Metanephros (tissue), 2 donors: ENCODE results near the gene DEGS1. TPM values are rescaled to one million over a fixed set of nuclear protein-coding genes. Genes with fewer than 3 reads are reported as not detected.

Experiments used
- small RNA-seq: library from RNA; depleted of rRNA; stranded (forward); fragments of <200 nt; gene quantifications from one replicate; pipeline ENCODE3, GENCODE V24; 2014; ENCODE audit warnings: low replicate concordance
- total RNA-seq: library from RNA; depleted of rRNA; stranded (reverse); fragments of >200 nt; gene quantifications from one replicate; pipeline ENCODE4 v1.2.3, GENCODE V29; 2014

Gene DEGS1
- 39.5 TPM for total RNA-seq

GRCh38 chr1:224182866-224183590 lies at the start of gene DEGS1:
DEGS1 (plus strand) TSS chr1:224183240; CDS start chr1:224183337, 97 bp downstream.

Small RNA genes within 50 kb of the gene (small RNA-seq; reads per million reads assigned to genes)
- not detected for gene AC092809.3
- gene RF00139, result not detected

Other genes starting within 250 kb of the DEGS1 start
- gene FBXO28, start 69.1 kb upstream of the DEGS1 start, total RNA-seq, result 42.7 TPM
- gene NVL, start 146.9 kb downstream of the DEGS1 start, total RNA-seq, result 33.4 TPM
- 34.6 TPM for gene CNIH4, start 173.6 kb downstream of the DEGS1 start, total RNA-seq